ENCODE results near the gene FAM13C. TPM values are rescaled to one million over a fixed set of nuclear protein-coding genes. Genes with fewer than 3 reads are reported as not detected.

The FAM13C gene
- total RNA-seq, 1 donor from 2014 or later = 5.1 TPM

- no peak overlapping the region for H3K27ac Mint-ChIP-seq (ENCODE audit: unreplicated experiment)
- H3K4me3 Mint-ChIP-seq (ENCODE audit: unreplicated experiment) = no peak overlapping the region
- H3K27me3 Mint-ChIP-seq (ENCODE audit: low read depth) = peaks cover 9% of the 10 kb centered on the region
- DNase-seq (ENCODE audit: low spot score) = no peak
- no peak for TF ChIP-seq CTCF (IDR thresholded peaks at IDR 0.05)
- no peaks in the 10 kb centered on the region for H3K9me3 Mint-ChIP-seq (ENCODE audit: low read depth)
- H3K36me3 Mint-ChIP-seq (ENCODE audit: low read depth) = peaks cover 4% of the 10 kb centered on the region
- no peaks in the 10 kb centered on the region for H3K4me1 Mint-ChIP-seq (ENCODE audit: low read depth)
These were observed 88.9 kb downstream of the FAM13C start for GRCh38 chr10:59273445-59273844.

- Mint-ChIP-seq H3K27ac (ENCODE audit: unreplicated experiment) (no peak overlapping the region), H3K9me3 (ENCODE audit: low read depth) (peaks cover 3% of the 10 kb centered on the region), H3K27me3 (ENCODE audit: low read depth) (peaks cover 12% of the 10 kb centered on the region), H3K4me3 (ENCODE audit: unreplicated experiment) (no peak overlapping the region), H3K4me1 (ENCODE audit: low read depth) (no peaks in the 10 kb centered on the region), H3K36me3 (ENCODE audit: low read depth) (peaks cover 8% of the 10 kb centered on the region)
- no peak for TF ChIP-seq CTCF (IDR thresholded peaks at IDR 0.05)
- no peak for DNase-seq (ENCODE audit: low spot score)
These were observed 90.3 kb downstream of the FAM13C start for GRCh38 chr10:59272061-59272460.

- Mint-ChIP-seq H3K27ac (ENCODE audit: unreplicated experiment) (no peak overlapping the region), H3K9me3 (ENCODE audit: low read depth) (peaks cover 3% of the 10 kb centered on the region), H3K4me3 (ENCODE audit: unreplicated experiment) (no peak overlapping the region), H3K4me1 (ENCODE audit: low read depth) (no peaks in the 10 kb centered on the region), H3K36me3 (ENCODE audit: low read depth) (peaks cover 8% of the 10 kb centered on the region), H3K27me3 (ENCODE audit: low read depth) (peaks cover 12% of the 10 kb centered on the region)
- no peak for DNase-seq (ENCODE audit: low spot score)
- no peak for TF ChIP-seq CTCF (IDR thresholded peaks at IDR 0.05)
These were observed 91.2 kb downstream of the FAM13C start for GRCh38 chr10:59271160-59271559.

- Mint-ChIP-seq H3K4me3 (ENCODE audit: unreplicated experiment) (no peak overlapping the region), H3K4me1 (ENCODE audit: low read depth) (no peaks in the 10 kb centered on the region), H3K27ac (ENCODE audit: unreplicated experiment) (no peak overlapping the region), H3K36me3 (ENCODE audit: low read depth) (peaks cover 8% of the 10 kb centered on the region), H3K9me3 (ENCODE audit: low read depth) (peaks cover 3% of the 10 kb centered on the region), H3K27me3 (ENCODE audit: low read depth) (peaks cover 12% of the 10 kb centered on the region)
- no peak for DNase-seq (ENCODE audit: low spot score)
- TF ChIP-seq CTCF (IDR thresholded peaks at IDR 0.05) = no peak
These were observed 91.9 kb downstream of the FAM13C start for GRCh38 chr10:59270492-59270891.

GRCh38 chr10:59269651-59270050 is 92.7 kb downstream of the FAM13C start:
- TF ChIP-seq CTCF (IDR thresholded peaks at IDR 0.05) = no peak
- H3K27me3 Mint-ChIP-seq (ENCODE audit: low read depth) = peaks cover 12% of the 10 kb centered on the region
- no peak overlapping the region for H3K27ac Mint-ChIP-seq (ENCODE audit: unreplicated experiment)
- H3K9me3 Mint-ChIP-seq (ENCODE audit: low read depth) = peaks cover 3% of the 10 kb centered on the region
- no peak for DNase-seq (ENCODE audit: low spot score)
- H3K4me1 Mint-ChIP-seq (ENCODE audit: low read depth) = no peaks in the 10 kb centered on the region
- H3K4me3 Mint-ChIP-seq (ENCODE audit: unreplicated experiment) = no peak overlapping the region
- peaks cover 8% of the 10 kb centered on the region for H3K36me3 Mint-ChIP-seq (ENCODE audit: low read depth)
